Measurements from ENCODE around the gene GIGYF1.
"Not testable (repeated sequence)": the region's sequence is repeated elsewhere in the genome, so short reads cannot be mapped to it uniquely, and the experiment has no call there.

The GIGYF1 gene, protein sequence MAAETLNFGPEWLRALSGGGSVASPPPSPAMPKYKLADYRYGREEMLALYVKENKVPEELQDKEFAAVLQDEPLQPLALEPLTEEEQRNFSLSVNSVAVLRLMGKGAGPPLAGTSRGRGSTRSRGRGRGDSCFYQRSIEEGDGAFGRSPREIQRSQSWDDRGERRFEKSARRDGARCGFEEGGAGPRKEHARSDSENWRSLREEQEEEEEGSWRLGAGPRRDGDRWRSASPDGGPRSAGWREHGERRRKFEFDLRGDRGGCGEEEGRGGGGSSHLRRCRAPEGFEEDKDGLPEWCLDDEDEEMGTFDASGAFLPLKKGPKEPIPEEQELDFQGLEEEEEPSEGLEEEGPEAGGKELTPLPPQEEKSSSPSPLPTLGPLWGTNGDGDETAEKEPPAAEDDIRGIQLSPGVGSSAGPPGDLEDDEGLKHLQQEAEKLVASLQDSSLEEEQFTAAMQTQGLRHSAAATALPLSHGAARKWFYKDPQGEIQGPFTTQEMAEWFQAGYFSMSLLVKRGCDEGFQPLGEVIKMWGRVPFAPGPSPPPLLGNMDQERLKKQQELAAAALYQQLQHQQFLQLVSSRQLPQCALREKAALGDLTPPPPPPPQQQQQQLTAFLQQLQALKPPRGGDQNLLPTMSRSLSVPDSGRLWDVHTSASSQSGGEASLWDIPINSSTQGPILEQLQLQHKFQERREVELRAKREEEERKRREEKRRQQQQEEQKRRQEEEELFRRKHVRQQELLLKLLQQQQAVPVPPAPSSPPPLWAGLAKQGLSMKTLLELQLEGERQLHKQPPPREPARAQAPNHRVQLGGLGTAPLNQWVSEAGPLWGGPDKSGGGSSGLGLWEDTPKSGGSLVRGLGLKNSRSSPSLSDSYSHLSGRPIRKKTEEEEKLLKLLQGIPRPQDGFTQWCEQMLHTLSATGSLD (N-terminal part only)

GRCh38 chr7:100694098-100694745, at the start of gene GIGYF1:
Gene GIGYF1 (minus strand): TSS chr7:100694250. CDS start chr7:100688238, 6,012 bp downstream.
- DNase-seq (ENCODE audit: low spot score): peak; percentile 76

- DNase-seq (ENCODE audit: low spot score): no peak
Observed at GRCh38 chr7:100739934-100740333, 45.9 kb upstream of the GIGYF1 start.

- DNase-seq (ENCODE audit: low spot score): no peak
Observed at GRCh38 chr7:100736671-100737070, 42.6 kb upstream of the GIGYF1 start.

DNA sequence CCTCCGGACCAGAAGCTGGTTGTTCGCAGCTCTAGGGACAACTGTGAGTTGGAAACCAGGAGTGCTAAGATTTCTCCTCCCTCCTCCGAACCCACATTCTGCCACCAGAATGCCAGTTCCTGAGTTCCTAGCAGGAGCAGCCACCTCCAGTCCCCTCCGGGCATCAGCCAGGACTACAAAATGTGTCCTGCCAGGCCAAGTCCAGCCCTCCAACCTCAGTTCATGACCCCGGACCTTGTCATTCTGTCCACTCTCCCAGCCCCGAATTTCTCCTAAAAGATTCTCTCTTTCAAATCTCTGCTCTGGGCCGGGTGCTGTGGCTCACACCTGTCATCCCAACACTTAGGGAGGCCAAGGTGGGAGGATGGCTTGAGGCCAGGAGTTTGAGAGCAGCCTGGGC, 41.7 kb upstream of the GIGYF1 start:
- DNase-seq (ENCODE audit: low spot score): no peak

DNA sequence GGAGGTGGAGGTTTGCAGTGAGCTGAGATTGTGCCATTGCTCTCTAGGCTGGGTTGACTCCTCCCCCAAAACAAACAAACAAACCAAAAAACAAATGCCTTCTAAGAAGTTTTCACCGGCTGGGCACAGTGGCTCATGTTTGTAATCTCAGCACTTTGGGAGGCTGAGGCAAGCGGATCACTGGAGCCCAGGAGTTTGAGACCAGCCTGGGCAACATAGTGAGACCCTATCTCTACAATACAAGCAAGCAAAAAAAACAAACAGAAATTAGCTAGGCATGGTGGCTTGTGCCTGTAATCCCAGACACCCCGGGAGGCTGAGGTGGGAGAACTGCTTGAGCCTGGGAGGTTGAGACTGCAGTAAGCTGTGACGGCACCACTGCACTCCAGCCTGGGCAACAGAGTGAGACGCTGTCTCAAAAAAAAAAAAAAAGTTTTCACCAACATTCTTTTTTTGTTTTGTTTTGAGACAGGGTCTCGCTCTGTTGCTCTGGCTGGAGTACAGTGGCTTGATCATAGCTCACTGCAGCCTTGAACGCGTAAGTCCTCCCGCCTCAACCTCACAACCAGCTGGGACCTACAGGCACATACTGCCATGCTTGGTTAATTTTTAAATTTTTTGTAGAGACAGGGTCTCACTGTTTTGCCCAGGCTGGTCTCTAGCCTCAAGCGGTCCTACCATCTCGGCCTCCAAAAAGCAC, 38.0 kb upstream of the GIGYF1 start:
- no peak for DNase-seq (ENCODE audit: low spot score)

DNA sequence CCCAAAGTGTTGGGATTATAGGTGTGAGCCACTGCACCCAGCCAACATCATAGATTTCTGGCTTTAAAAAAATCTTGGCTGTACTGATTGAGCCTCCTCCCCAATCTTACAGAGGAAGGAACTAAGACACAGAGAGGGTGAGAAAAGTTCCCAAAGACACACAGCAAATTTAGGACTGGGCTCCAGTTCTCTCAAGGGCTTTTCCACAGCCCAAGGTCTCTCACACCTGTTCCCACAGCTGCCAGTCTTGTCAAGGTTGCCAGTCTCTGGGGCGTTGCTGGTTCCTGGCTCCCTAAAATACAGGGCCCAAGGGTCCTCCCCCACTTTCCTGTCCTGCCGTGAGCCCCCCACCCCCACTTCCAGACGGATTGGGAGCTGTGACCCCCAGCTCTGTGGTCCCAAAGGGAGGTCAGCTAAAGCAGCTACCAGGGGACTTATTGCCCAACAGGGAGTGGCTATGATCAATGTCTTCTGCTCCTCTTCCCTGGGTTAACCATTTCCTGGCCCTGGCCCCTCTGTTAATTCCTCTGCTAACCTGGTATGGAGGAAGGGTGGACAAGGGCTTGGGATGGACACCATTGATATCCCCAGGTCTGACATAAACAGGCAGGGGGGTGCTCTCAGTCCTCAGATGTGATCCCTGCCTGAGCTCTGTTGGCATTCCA, 36.2 kb upstream of the GIGYF1 start:
- DNase-seq (ENCODE audit: low spot score): no peak

DNA sequence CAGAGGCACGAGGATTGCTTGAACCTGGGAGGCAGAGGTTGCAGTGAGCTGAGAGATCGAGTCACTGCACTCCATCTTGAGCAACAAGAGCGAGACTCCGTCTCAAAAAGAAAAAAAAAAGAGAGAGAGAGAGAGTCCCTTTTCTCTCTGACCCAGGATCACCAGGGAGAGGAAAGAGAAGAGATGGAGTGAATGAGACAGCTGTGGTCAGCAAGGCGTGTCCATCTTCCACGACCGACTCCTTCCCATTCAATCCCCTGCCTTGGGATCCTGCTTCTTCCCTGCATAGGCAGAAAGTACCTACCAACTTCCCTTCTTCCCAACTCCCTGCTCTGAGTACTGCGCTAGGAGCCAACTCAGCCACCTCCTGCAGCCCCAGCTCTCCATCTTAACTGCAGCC, 34.1 kb upstream of the GIGYF1 start:
- DNase-seq (ENCODE audit: low spot score): no peak

DNA sequence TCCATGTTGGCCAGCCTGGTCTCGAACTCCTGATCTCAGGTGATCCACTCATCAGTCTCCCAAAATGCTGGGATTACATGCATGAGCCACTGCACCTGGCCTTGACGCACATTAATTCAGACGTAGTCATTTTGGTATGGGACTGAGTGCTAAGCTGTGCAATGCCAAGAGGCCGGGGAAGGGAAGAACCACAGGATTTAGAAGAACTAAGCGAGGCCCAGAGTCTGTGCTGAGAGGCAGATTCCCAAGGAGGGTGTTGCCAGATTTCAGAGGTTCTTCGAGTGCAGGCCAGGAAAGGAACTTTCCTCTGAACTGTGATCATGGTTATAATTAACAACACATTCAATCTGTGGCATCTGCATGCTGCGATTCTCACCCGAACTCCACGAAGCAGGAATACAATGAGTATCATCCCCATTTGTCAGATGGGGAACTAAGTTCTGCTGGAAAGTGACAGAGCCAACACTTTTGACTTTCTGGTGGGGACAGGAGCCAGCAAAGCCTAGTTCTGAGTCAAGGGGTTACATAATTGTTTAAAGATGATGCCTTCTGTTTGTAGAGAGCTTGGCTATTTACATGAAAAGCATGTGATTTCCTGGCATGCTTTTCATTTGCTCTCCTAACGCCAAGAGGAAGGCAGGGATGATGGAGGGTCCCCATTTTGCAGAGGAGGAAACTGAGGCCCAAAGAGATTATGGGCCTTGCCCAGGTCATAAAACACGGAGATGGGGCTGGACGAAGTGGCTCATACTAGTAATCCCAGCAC, 33.1 kb upstream of the GIGYF1 start:
- DNase-seq (ENCODE audit: low spot score): no peak

DNA sequence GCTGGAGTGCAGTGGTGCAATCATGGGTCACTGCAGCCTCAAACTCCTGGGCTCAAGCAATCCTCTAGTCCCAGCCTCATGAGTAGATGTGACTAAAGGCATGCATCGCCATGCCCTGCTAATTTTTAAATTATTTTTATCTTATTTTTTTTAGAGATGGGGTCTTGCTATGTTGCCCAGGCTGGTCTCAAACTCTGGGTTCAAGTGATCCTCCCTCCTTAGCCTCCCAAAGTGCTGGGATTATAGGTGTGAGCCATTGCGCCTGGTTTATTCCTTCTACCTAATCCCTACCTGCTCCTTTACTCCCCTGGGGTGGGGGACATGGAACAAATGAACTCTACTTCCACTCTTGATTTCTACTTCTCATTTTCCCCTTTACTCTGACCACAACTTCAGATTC, 30.3 kb upstream of the GIGYF1 start:
- DNase-seq (ENCODE audit: low spot score): not testable (repeated sequence)

GRCh38 chr7:100723732-100724275, 29.8 kb upstream of the GIGYF1 start:
- no peak for DNase-seq (ENCODE audit: low spot score)

DNA sequence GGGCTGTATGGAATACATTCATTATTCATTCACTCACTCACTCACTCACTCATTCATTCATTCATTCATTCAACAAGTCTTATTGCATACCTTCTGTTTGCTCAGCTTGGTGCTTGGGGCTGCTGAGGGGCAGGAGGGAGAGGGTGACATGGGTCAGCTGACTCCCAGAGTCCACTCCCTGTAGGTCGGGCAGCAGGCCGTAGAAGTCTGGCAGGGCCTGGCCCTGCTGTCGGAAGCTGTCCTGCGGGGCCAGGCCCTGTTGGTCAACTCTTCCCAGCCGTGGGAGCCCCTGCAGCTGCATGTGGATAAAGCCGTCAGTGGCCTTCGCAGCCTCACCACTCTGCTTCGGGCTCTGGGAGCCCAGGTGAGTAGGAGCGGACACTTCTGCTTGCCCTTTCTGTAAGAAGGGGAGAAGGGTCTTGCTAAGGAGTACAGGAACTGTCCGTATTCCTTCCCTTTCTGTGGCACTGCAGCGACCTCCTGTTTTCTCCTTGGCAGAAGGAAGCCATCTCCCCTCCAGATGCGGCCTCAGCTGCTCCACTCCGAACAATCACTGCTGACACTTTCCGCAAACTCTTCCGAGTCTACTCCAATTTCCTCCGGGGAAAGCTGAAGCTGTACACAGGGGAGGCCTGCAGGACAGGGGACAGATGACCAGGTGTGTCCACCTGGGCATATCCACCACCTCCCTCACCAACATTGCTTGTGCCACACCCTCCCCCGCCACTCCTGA, 28.6 kb upstream of the GIGYF1 start:
- no peak for DNase-seq (ENCODE audit: low spot score)

DNA sequence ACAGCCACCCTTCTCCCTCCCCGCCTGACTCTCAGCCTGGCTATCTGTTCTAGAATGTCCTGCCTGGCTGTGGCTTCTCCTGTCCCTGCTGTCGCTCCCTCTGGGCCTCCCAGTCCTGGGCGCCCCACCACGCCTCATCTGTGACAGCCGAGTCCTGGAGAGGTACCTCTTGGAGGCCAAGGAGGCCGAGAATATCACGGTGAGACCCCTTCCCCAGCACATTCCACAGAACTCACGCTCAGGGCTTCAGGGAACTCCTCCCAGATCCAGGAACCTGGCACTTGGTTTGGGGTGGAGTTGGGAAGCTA, 27.4 kb upstream of the GIGYF1 start:
- no peak for DNase-seq (ENCODE audit: low spot score)

DNA sequence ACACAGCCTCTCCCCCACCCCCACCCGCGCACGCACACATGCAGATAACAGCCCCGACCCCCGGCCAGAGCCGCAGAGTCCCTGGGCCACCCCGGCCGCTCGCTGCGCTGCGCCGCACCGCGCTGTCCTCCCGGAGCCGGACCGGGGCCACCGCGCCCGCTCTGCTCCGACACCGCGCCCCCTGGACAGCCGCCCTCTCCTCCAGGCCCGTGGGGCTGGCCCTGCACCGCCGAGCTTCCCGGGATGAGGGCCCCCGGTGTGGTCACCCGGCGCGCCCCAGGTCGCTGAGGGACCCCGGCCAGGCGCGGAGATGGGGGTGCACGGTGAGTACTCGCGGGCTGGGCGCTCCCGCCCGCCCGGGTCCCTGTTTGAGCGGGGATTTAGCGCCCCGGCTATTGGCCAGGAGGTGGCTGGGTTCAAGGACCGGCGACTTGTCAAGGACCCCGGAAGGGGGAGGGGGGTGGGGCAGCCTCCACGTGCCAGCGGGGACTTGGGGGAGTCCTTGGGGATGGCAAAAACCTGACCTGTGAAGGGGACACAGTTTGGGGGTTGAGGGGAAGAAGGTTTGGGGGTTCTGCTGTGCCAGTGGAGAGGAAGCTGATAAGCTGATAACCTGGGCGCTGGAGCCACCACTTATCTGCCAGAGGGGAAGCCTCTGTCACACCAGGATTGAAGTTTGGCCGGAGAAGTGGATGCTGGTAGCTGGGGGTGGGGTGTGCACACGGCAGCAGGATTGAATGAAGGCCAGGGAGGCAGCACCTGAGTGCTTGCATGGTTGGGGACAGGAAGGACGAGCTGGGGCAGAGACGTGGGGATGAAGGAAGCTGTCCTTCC, 26.8 kb upstream of the GIGYF1 start:
- no peak for DNase-seq (ENCODE audit: low spot score)

- no peak for DNase-seq (ENCODE audit: low spot score)
Observed at GRCh38 chr7:100720279-100720670, 26.2 kb upstream of the GIGYF1 start, which contains the start of gene EPO. Gene EPO (plus strand): TSS chr7:100720468. CDS start chr7:100720981, 513 bp downstream.

DNA sequence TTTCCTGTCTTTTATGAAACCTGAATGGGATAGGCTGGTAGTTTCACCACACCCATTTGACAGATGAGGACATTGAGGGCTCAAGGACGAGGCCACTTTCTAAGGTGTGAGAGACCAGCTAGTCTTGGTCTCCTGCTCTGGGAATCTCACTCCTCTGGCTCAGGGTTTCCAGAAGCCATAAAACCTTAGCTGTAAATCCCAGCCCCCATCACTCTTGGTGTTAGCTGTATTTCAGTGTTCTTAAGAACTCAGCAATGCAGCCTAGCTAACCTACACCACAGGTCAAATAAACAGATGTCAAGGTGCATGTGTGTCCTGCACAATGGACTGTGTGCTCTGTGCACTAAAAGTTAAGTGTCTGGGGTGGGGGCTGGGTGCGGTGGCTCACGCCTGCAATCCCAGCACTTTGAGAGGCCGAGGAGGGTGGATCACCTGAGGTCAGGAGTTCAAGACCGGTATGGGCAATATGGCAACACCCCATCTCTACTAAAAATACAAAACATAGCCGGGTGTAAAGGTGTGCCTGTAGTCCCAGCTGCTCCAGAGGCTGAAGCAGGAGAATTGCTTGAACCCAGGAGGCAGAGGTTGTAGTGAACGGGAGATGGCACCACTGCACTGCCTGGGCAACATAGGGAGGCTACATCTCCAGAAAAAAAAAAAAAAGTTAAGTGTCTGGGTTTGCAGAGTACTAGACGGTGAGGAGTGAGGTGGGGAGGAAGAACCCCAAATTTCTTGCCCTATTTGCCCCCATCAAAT, 25.7 kb upstream of the GIGYF1 start:
- no peak for DNase-seq (ENCODE audit: low spot score)

DNA sequence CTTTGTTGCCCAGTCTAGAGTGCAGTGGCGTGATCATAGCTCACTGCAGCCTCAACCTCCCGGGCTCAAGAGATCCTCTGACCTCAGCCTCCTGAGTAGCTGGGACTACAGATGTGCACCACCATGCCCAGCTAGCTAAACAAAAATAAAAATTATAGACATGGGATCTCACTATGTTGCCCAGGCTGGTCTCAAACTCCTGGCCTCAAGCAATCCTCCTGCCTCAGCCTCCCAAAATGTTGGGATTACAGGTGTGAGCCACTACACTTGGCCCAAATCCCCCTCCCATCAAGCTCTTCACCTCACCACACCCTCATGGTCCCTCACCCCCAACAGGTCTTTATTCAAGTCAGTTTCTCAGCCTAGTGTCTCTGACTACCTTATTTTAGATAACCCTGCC, 23.0 kb upstream of the GIGYF1 start:
- not testable (repeated sequence) for DNase-seq (ENCODE audit: low spot score)

DNA sequence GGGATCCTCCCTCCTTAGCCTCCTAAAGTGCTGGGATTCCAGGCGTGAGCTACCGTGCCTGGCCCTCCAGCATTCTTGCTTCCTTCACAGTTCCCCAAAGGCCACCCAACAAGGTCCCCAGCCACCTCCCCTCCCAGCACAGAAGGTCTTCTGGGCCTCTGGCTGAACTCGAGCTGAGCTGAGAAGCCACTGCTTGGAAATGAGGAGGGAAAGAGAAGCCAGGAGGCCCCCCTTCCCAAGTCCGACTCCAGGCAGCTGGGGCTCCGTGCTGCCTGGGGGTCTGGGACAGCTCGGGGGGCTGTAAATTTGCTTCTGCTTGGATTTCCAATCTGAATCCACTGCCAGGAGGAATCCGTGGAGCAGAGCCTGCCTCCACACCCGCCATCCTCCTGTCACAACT, 20.7 kb upstream of the GIGYF1 start:
- DNase-seq (ENCODE audit: low spot score): no peak

GRCh38 chr7:100711369-100711768, 17.3 kb upstream of the GIGYF1 start:
- DNase-seq (ENCODE audit: low spot score): no peak

All from hematopoietic multipotent progenitor cell treated with erythropoietin and hydrocortisone succinate and interleukin-3 and kit ligand, for 17 days (in vitro differentiated cells).